Right atrium auricular region (tissue), 2 donors: ENCODE data around the gene FAF1. TPM values are rescaled to one million over a fixed set of nuclear protein-coding genes. Genes with fewer than 3 reads are reported as not detected.

Source experiments
- DNase-seq: peaks from one replicate; pipeline ENCODE4 v3.0.0-alpha.2; 2019; ENCODE audit warnings: low spot score
- H3K27ac ChIP-seq, 2 donors: fragments of 200-600 bp; sonication (generic); 1 replicate in 1 of 2; 2 replicates in 1 of 2; pipeline ENCODE4 v1.5.1; 2016 to 2019
- H3K27me3 ChIP-seq, 2 donors: fragments of 200-600 bp; sonication (generic); one replicate each; pipeline versions ENCODE4 v1.5.1 to v1.6.0; 2017 to 2019
- H3K36me3 ChIP-seq: fragments of 200-600 bp; sonication (generic); one replicate; pipeline ENCODE4 v1.5.1; 2016
- H3K4me1 ChIP-seq, 2 donors: fragments of 200-600 bp; sonication (generic); one replicate each; pipeline versions ENCODE4 v1.5.1 to v1.6.0; 2017 to 2019
- H3K4me3 ChIP-seq, 2 donors: fragments of 200-600 bp; sonication (generic); 1 replicate in 1 of 2; 2 replicates in 1 of 2; pipeline ENCODE4 v1.5.1; 2017 to 2019; ENCODE audit warnings: mild to moderate bottlenecking in 1 of 2, moderate library complexity in 1 of 2
- H3K9me3 ChIP-seq, 2 donors: fragments of 200-600 bp; sonication (generic); one replicate each; pipeline ENCODE4 v1.5.1; 2019
- CTCF ChIP-seq, 2 donors: fragments of 200-600 bp; sonication (generic); IDR thresholded peaks; one replicate each; pipeline ENCODE4 v1.5.1; 2019; ENCODE audit warnings: antibody characterized with exemption in 2 of 2
- total RNA-seq, 2 donors: library from RNA; depleted of rRNA; stranded (reverse); fragments of >200 nt; gene quantifications; one replicate each; pipeline ENCODE4 v1.1.0, GENCODE V29; 2016

Gene FAF1
- total RNA-seq, 2 donors from 2014 or later: 36.1 to 68.8 TPM

GRCh38 chr1:50591598-50591997 is 368.5 kb downstream of the FAF1 start:
- H3K9me3 ChIP-seq: no peaks in the 10 kb centered on the region
- H3K27me3 ChIP-seq: no peaks in the 10 kb centered on the region
- no peak overlapping the region for H3K4me3 ChIP-seq
- TF ChIP-seq CTCF (IDR thresholded peaks at IDR 0.05): no peak
- H3K27ac ChIP-seq: no peak overlapping the region
- H3K36me3 ChIP-seq: no peaks in the 10 kb centered on the region
- DNase-seq: no peak
- H3K4me1 ChIP-seq: no peaks in the 10 kb centered on the region

- Histone ChIP-seq H3K27ac (no peak overlapping the region), H3K36me3 (peaks cover 11% of the 10 kb centered on the region), H3K4me3 (no peak overlapping the region), H3K4me1 (no peaks in the 10 kb centered on the region), H3K9me3 (no peaks in the 10 kb centered on the region), H3K27me3 (no peaks in the 10 kb centered on the region)
- no peak for TF ChIP-seq CTCF (IDR thresholded peaks at IDR 0.05)
- no peak for DNase-seq
Measured at GRCh38 chr1:50582346-50582745, 377.7 kb downstream of the FAF1 start.

GRCh38 chr1:50570066-50570468 is 390.0 kb downstream of the FAF1 start:
- no peak overlapping the region for H3K27ac ChIP-seq
- no peak for DNase-seq
- no peak overlapping the region for H3K4me3 ChIP-seq
- peaks cover 16% of the 10 kb centered on the region for H3K36me3 ChIP-seq
- H3K9me3 ChIP-seq: no peaks in the 10 kb centered on the region
- H3K4me1 ChIP-seq: no peaks in the 10 kb centered on the region
- no peak for TF ChIP-seq CTCF (IDR thresholded peaks at IDR 0.05)
- H3K27me3 ChIP-seq: no peaks in the 10 kb centered on the region

GRCh38 chr1:50568782-50569181 is 391.3 kb downstream of the FAF1 start:
- no peak for DNase-seq
- H3K9me3 ChIP-seq: no peaks in the 10 kb centered on the region
- no peaks in the 10 kb centered on the region for H3K4me1 ChIP-seq
- TF ChIP-seq CTCF (IDR thresholded peaks at IDR 0.05): no peak
- H3K27ac ChIP-seq: no peak overlapping the region
- peaks cover 16% of the 10 kb centered on the region for H3K36me3 ChIP-seq
- H3K4me3 ChIP-seq: no peak overlapping the region
- H3K27me3 ChIP-seq: no peaks in the 10 kb centered on the region

GRCh38 chr1:50566405-50566804 is 393.7 kb downstream of the FAF1 start:
- Histone ChIP-seq H3K27me3 (no peaks in the 10 kb centered on the region), H3K27ac (no peak overlapping the region), H3K36me3 (peaks cover 16% of the 10 kb centered on the region), H3K4me3 (no peak overlapping the region), H3K4me1 (no peaks in the 10 kb centered on the region), H3K9me3 (no peaks in the 10 kb centered on the region)
- DNase-seq: no peak
- no peak for TF ChIP-seq CTCF (IDR thresholded peaks at IDR 0.05)

- H3K27ac ChIP-seq: no peak overlapping the region
- peaks cover 16% of the 10 kb centered on the region for H3K36me3 ChIP-seq
- H3K4me3 ChIP-seq: no peak overlapping the region
- no peaks in the 10 kb centered on the region for H3K27me3 ChIP-seq
- H3K9me3 ChIP-seq: no peaks in the 10 kb centered on the region
- TF ChIP-seq CTCF (IDR thresholded peaks at IDR 0.05): no peak
- H3K4me1 ChIP-seq: no peaks in the 10 kb centered on the region
- no peak for DNase-seq
Measured at GRCh38 chr1:50564417-50564816, 395.6 kb downstream of the FAF1 start.
